Neural cell (in vitro differentiated cells): Measurements from ENCODE around the gene SVOPL. TPM values are rescaled to one million over a fixed set of nuclear protein-coding genes. Genes with fewer than 3 reads are reported as not detected.

ENCODE experiments used
- H2AFZ ChIP-seq: fragments of 200-600, 300-800 bp; sonication (generic), shearing (Covaris generic); 2 replicates; pipeline ENCODE4 v1.6.0; 2014; ENCODE audit warnings: low read depth, mild to moderate bottlenecking, antibody characterized with exemption, low read length, moderate library complexity
- H3F3A ChIP-seq: fragments of 200-600 bp; shearing (Covaris generic); 2 replicates; pipeline ENCODE4 v1.6.1; 2016; ENCODE audit warnings: mild to moderate bottlenecking, moderate library complexity, mixed read lengths, antibody characterized with exemption, low read length; ENCODE audit not compliant: insufficient read depth, poor library complexity, severe bottlenecking
- H3K27ac ChIP-seq: fragments of 200-600, 300-800 bp; sonication (generic), shearing (Covaris generic); 2 replicates; pipeline ENCODE4 v1.5.1; 2014; ENCODE audit warnings: mild to moderate bottlenecking, low read length, moderate library complexity
- H3K27me3 ChIP-seq: fragments of 300-800, 200-600 bp; sonication (generic), shearing (Covaris generic); 2 replicates; pipeline ENCODE4 v1.6.0; 2014; ENCODE audit warnings: mild to moderate bottlenecking, low read depth, low read length, moderate library complexity; ENCODE audit not compliant: insufficient read depth
- H3K36me3 ChIP-seq: fragments of 300-800, 200-600 bp; sonication (generic), shearing (Covaris generic); 2 replicates; pipeline ENCODE4 v1.5.1; 2014; ENCODE audit warnings: mild to moderate bottlenecking, antibody characterized with exemption, low read length, moderate library complexity; ENCODE audit not compliant: insufficient read depth
- H3K4me2 ChIP-seq: fragments of 300-800, 200-600 bp; sonication (generic), shearing (Covaris generic); 2 replicates; pipeline ENCODE4 v1.6.0; 2014; ENCODE audit warnings: mild to moderate bottlenecking, low read length
- H3K4me3 ChIP-seq: fragments of 300-800, 200-600 bp; sonication (generic), shearing (Covaris generic); 2 replicates; pipeline ENCODE4 v1.5.1; 2014; ENCODE audit warnings: mild to moderate bottlenecking, low read length, moderate library complexity
- H3K79me2 ChIP-seq: fragments of 200-600 bp; shearing (Covaris generic); replicated peaks from 2 replicates; pipeline ENCODE4 v1.6.0; 2014; ENCODE audit warnings: mild to moderate bottlenecking, low read length, moderate library complexity; ENCODE audit not compliant: insufficient read depth
- H3K9ac ChIP-seq: fragments of 300-800, 200-600 bp; sonication (generic), shearing (Covaris generic); 2 replicates; pipeline ENCODE4 v1.6.1; 2016; ENCODE audit warnings: mild to moderate bottlenecking, low read length, mixed read lengths
- H3K9me2 ChIP-seq: fragments of 200-600 bp; shearing (Covaris generic); 2 replicates; pipeline ENCODE4 v1.6.1; 2016; ENCODE audit warnings: mild to moderate bottlenecking, low read length, mixed read lengths; ENCODE audit not compliant: insufficient read depth
- H3K9me3 ChIP-seq: fragments of 200-600, 300-800 bp; sonication (generic), shearing (Covaris generic); 2 replicates; pipeline ENCODE4 v1.6.1; 2016; ENCODE audit warnings: mild to moderate bottlenecking, mixed run types, low read length, moderate library complexity, mixed read lengths
- H4K20me1 ChIP-seq: fragments of 200-600 bp; shearing (Covaris generic); 2 replicates; pipeline ENCODE4 v1.6.1; 2016; ENCODE audit warnings: mild to moderate bottlenecking, mixed run types; ENCODE audit not compliant: insufficient read depth
- CTCF ChIP-seq: fragments of 450-650 bp; IDR thresholded peaks from 2 replicates; pipeline ENCODE4 v1.5.1; 2014; ENCODE audit warnings: antibody characterized with exemption, mild to moderate bottlenecking, moderate library complexity; ENCODE audit not compliant: poor library complexity, severe bottlenecking
- EP300 ChIP-seq: fragments of 450-650 bp; conservative IDR thresholded peaks from 2 replicates; pipeline ENCODE4 v1.6.1; 2014; ENCODE audit warnings: antibody characterized with exemption, mild to moderate bottlenecking, moderate library complexity; ENCODE audit not compliant: poor library complexity, severe bottlenecking
- EZH2 ChIP-seq: fragments of 200-600, 300-800 bp; shearing (Covaris generic), sonication (generic); IDR thresholded peaks from 2 replicates; pipeline ENCODE4 v1.6.1; 2014; ENCODE audit warnings: antibody characterized with exemption, low read length, borderline replicate concordance, mild to moderate bottlenecking; ENCODE audit not compliant: insufficient read depth, poor library complexity, severe bottlenecking
- MXI1 ChIP-seq: fragments of 450-650 bp; conservative IDR thresholded peaks from 2 replicates; pipeline ENCODE4 v1.6.1; 2014; ENCODE audit warnings: antibody characterized with exemption, mild to moderate bottlenecking; ENCODE audit not compliant: poor library complexity, severe bottlenecking
- POLR2AphosphoS5 ChIP-seq: IDR thresholded peaks from 2 replicates; pipeline ENCODE4 v1.6.1; 2012
- RAD21 ChIP-seq: fragments of 450-650 bp; conservative IDR thresholded peaks from 2 replicates; pipeline ENCODE4 v1.6.1; 2014; ENCODE audit warnings: antibody characterized with exemption, mild to moderate bottlenecking, moderate library complexity
- SMC3 ChIP-seq: fragments of 450-650 bp; conservative IDR thresholded peaks from 2 replicates; pipeline ENCODE4 v1.6.1; 2014; ENCODE audit warnings: antibody characterized with exemption, mild to moderate bottlenecking, moderate library complexity; ENCODE audit not compliant: poor library complexity
- TAF1 ChIP-seq: IDR thresholded peaks from 2 replicates; pipeline ENCODE4 v1.6.1; 2012; ENCODE audit warnings: low read depth
- polyA plus RNA-seq: library from polyadenylated mRNA; depleted of rRNA; stranded (reverse); fragments of >200 nt; gene quantifications from 2 replicates; pipeline ENCODE4 v1.2.3, GENCODE V29; 2014
- TF ChIP-seq, protein P1 (sequence below): IDR thresholded peaks from 2 replicates; pipeline ENCODE4 v1.6.1; 2012; ENCODE audit warnings: borderline replicate concordance

SVOPL gene
- polyA plus RNA-seq, 1 donor from 2014 or later = 0.93 TPM

GRCh38 chr7:138565451-138566114 lies 135.6 kb downstream of the SVOPL start:
- Histone ChIP-seq H3K9me2 (no peaks in the 10 kb centered on the region), H3K27ac (no peak overlapping the region), H4K20me1 (no peaks in the 10 kb centered on the region), H2AFZ (no peak overlapping the region), H3K4me3 (no peak overlapping the region), H3K9me3 (peaks cover 9% of the 10 kb centered on the region), H3K36me3 (peaks cover 57% of the 10 kb centered on the region), H3F3A (no peaks in the 10 kb centered on the region), H3K79me2 (peaks cover 7% of the 10 kb centered on the region), H3K4me2 (no peak overlapping the region), H3K27me3 (no peaks in the 10 kb centered on the region), H3K9ac (no peak overlapping the region)
- no peak for TF ChIP-seq POLR2AphosphoS5
- TF ChIP-seq SMC3 = no peak
- no peak for TF ChIP-seq RAD21
- TF ChIP-seq, protein P1, sequence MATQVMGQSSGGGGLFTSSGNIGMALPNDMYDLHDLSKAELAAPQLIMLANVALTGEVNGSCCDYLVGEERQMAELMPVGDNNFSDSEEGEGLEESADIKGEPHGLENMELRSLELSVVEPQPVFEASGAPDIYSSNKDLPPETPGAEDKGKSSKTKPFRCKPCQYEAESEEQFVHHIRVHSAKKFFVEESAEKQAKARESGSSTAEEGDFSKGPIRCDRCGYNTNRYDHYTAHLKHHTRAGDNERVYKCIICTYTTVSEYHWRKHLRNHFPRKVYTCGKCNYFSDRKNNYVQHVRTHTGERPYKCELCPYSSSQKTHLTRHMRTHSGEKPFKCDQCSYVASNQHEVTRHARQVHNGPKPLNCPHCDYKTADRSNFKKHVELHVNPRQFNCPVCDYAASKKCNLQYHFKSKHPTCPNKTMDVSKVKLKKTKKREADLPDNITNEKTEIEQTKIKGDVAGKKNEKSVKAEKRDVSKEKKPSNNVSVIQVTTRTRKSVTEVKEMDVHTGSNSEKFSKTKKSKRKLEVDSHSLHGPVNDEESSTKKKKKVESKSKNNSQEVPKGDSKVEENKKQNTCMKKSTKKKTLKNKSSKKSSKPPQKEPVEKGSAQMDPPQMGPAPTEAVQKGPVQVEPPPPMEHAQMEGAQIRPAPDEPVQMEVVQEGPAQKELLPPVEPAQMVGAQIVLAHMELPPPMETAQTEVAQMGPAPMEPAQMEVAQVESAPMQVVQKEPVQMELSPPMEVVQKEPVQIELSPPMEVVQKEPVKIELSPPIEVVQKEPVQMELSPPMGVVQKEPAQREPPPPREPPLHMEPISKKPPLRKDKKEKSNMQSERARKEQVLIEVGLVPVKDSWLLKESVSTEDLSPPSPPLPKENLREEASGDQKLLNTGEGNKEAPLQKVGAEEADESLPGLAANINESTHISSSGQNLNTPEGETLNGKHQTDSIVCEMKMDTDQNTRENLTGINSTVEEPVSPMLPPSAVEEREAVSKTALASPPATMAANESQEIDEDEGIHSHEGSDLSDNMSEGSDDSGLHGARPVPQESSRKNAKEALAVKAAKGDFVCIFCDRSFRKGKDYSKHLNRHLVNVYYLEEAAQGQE = no peak
- TF ChIP-seq EP300 = no peak
- TF ChIP-seq TAF1 = no peak
- TF ChIP-seq CTCF = no peak
- no peak for TF ChIP-seq MXI1
- TF ChIP-seq EZH2 = no peak

DNA sequence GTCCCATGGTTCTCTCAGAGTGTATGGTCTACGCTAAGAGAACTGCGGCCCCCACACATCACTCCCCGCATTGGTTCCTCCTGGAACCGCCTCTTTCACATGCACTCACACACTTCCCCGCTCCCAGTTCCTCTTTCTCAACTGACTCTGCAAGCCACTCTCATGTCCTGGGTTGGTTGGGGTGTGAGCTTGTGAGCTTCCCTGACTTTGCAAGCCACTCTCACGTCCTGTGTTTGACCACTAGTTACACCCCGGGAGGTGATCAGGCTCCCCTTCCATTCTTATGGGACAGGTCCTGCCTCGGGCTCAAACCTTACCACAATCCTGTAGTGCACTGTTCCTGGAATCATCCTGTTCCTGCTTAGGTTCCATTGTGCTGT lies 136.1 kb downstream of the SVOPL start:
- H3F3A ChIP-seq = no peaks in the 10 kb centered on the region
- peaks cover 10% of the 10 kb centered on the region for H3K79me2 ChIP-seq
- no peak overlapping the region for H2AFZ ChIP-seq
- TF ChIP-seq TAF1 (no peak), EZH2 (no peak), POLR2AphosphoS5 (no peak), EP300 (no peak), SMC3 (no peak), CTCF (no peak), RAD21 (no peak), MXI1 (no peak)
- TF ChIP-seq, protein P1 = no peak
- no peak overlapping the region for H3K27ac ChIP-seq
- peaks cover 9% of the 10 kb centered on the region for H3K9me3 ChIP-seq
- no peaks in the 10 kb centered on the region for H4K20me1 ChIP-seq
- peaks cover 63% of the 10 kb centered on the region for H3K36me3 ChIP-seq
- H3K27me3 ChIP-seq = no peaks in the 10 kb centered on the region
- H3K9ac ChIP-seq = no peak overlapping the region
- no peaks in the 10 kb centered on the region for H3K9me2 ChIP-seq
- no peak overlapping the region for H3K4me3 ChIP-seq
- H3K4me2 ChIP-seq = no peak overlapping the region
